Right hindlimb (tissue), 1 donor: ENCODE measurements around the gene TMEM74B.

Source experiments
- DNase-seq: peaks from one replicate; pipeline ENCODE4 v3.0.0-alpha.2; 2018

TMEM74B gene

DNA sequence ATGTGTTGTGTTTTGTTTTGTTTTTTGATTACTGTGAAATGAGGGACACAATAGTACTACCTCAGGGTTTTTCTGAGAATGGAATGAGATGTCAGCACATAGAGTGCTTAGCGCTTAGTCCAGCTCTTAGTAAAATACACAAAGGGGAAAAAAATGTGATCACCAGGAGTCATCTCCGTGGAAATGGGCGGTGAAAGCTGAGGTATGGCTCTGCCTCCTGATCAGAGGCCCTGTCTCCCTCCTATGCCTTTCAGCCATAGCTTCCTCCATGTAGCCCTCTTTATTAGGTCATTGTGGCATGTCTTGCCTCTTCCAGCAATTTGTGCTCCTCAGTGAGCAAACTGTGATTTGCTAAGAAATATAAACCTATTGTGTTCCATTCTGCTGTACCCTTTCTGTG lies 53.4 kb downstream of the TMEM74B start:
- no peak for DNase-seq

DNA sequence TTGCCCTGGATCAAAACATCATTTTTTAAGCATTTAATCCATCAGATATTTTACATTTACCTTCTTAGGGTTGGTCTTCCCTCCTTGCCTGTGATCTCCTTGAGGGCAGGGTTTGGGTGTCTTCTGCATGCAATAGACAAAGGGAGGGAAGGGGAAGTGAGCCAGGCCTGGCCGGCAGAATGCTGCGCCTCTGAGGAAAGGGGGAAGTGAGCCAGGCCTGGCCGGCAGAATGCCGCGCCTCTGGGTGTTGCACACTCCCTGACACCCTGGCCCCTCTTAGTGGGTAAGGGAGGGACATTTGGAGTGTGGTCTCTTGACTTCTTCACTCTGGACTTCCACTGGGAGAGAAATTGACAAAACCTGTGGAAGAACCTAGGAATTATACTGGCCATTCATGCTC lies 53.9 kb downstream of the TMEM74B start:
- DNase-seq = no peak
